Neural crest cell (in vitro differentiated cells): ENCODE measurements around the gene ZNF606. TPM values are rescaled to one million over a fixed set of nuclear protein-coding genes. Genes with fewer than 3 reads are reported as not detected.

Experiments
- DNase-seq: peaks from one replicate; pipeline ENCODE4 v3.0.0; 2021; ENCODE audit warnings: low read depth, mixed read lengths, low spot score
- H3K27ac Mint-ChIP-seq: one replicate; pipeline ENCODE4 v1.8.0; 2021; ENCODE audit warnings: mild to moderate bottlenecking, mixed read lengths; ENCODE audit not compliant: unreplicated experiment
- H3K27me3 Mint-ChIP-seq: 2 replicates; pipeline ENCODE4 v1.8.0; 2021; ENCODE audit warnings: low read depth, mild to moderate bottlenecking, mixed read lengths
- H3K36me3 Mint-ChIP-seq: 2 replicates; pipeline ENCODE4 v1.8.0; 2021; ENCODE audit warnings: low read depth, mild to moderate bottlenecking, mixed read lengths
- H3K4me1 Mint-ChIP-seq: 2 replicates; pipeline ENCODE4 v1.8.0; 2021; ENCODE audit warnings: mixed read lengths
- H3K4me3 Mint-ChIP-seq: one replicate; pipeline ENCODE4 v1.8.0; 2021; ENCODE audit warnings: mild to moderate bottlenecking, mixed read lengths
- H3K9me3 Mint-ChIP-seq: 2 replicates; pipeline ENCODE4 v1.8.0; 2021; ENCODE audit warnings: mixed read lengths
- total RNA-seq: library from RNA; stranded (reverse); gene quantifications from 2 replicates; pipeline ENCODE4 v1.2.1, GENCODE V29; 2021
- TF ChIP-seq, protein P1 (sequence below): fragments of 200-600 bp; sonication (generic); conservative IDR thresholded peaks from 2 replicates; pipeline ENCODE4 v1.5.0; 2021; ENCODE audit warnings: antibody characterized with exemption, mild to moderate bottlenecking

The ZNF606 gene
- total RNA-seq, 1 donor from 2014 or later: 41.5 TPM

- Mint-ChIP-seq H3K27me3 (peaks cover 3% of the 10 kb centered on the region), H3K27ac (no peak overlapping the region), H3K36me3 (peaks cover 57% of the 10 kb centered on the region), H3K9me3 (peaks cover 42% of the 10 kb centered on the region), H3K4me3 (peak overlapping the region; percentile 67), H3K4me1 (peaks cover 21% of the 10 kb centered on the region)
- TF ChIP-seq, protein P1, sequence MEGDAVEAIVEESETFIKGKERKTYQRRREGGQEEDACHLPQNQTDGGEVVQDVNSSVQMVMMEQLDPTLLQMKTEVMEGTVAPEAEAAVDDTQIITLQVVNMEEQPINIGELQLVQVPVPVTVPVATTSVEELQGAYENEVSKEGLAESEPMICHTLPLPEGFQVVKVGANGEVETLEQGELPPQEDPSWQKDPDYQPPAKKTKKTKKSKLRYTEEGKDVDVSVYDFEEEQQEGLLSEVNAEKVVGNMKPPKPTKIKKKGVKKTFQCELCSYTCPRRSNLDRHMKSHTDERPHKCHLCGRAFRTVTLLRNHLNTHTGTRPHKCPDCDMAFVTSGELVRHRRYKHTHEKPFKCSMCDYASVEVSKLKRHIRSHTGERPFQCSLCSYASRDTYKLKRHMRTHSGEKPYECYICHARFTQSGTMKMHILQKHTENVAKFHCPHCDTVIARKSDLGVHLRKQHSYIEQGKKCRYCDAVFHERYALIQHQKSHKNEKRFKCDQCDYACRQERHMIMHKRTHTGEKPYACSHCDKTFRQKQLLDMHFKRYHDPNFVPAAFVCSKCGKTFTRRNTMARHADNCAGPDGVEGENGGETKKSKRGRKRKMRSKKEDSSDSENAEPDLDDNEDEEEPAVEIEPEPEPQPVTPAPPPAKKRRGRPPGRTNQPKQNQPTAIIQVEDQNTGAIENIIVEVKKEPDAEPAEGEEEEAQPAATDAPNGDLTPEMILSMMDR: no peak
- DNase-seq: no peak
These were observed 55.6 kb downstream of the ZNF606 start for GRCh38 chr19:57947088-57947418.

GRCh38 chr19:57946316-57946715, 56.3 kb downstream of the ZNF606 start:
- Mint-ChIP-seq H3K4me1 (peaks cover 21% of the 10 kb centered on the region), H3K27ac (no peak overlapping the region), H3K9me3 (peaks cover 47% of the 10 kb centered on the region), H3K4me3 (peak overlapping the region; percentile 67), H3K36me3 (peaks cover 62% of the 10 kb centered on the region), H3K27me3 (peaks cover 3% of the 10 kb centered on the region)
- DNase-seq: no peak
- TF ChIP-seq, protein P1: no peak

DNA sequence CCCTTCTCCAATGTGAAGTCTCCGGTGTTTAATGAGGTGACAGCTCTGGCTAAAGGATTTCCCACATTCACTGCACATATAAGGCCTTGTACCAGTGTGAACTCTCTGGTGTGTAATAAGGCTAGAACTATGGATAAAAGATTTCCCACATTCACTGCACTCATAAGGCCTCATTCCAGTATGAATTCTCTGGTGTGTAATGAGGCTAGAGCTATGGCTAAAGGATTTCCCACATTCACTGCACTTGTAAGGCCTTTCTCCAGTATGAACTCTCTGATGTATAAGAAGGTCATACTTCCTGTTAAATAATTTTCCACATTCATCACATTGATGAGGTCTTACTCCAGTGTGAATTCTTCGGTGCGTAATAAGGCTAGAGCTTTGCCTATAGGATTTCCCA, 61.0 kb downstream of the ZNF606 start:
- H3K36me3 Mint-ChIP-seq: peaks cover 75% of the 10 kb centered on the region
- no peak for DNase-seq
- no peak overlapping the region for H3K27ac Mint-ChIP-seq
- TF ChIP-seq, protein P1: no peak
- H3K4me1 Mint-ChIP-seq: peaks cover 11% of the 10 kb centered on the region
- peaks cover 50% of the 10 kb centered on the region for H3K9me3 Mint-ChIP-seq
- no peaks in the 10 kb centered on the region for H3K27me3 Mint-ChIP-seq
- H3K4me3 Mint-ChIP-seq: peak overlapping the region; percentile 33

GRCh38 chr19:57935731-57936130, 66.9 kb downstream of the ZNF606 start:
- DNase-seq: no peak
- Mint-ChIP-seq H3K27me3 (peaks cover 4% of the 10 kb centered on the region), H3K4me3 (peak overlapping the region; percentile 100), H3K4me1 (peaks cover 12% of the 10 kb centered on the region), H3K9me3 (peaks cover 35% of the 10 kb centered on the region), H3K27ac (no peak overlapping the region), H3K36me3 (peaks cover 73% of the 10 kb centered on the region)
- TF ChIP-seq, protein P1: no peak

DNA sequence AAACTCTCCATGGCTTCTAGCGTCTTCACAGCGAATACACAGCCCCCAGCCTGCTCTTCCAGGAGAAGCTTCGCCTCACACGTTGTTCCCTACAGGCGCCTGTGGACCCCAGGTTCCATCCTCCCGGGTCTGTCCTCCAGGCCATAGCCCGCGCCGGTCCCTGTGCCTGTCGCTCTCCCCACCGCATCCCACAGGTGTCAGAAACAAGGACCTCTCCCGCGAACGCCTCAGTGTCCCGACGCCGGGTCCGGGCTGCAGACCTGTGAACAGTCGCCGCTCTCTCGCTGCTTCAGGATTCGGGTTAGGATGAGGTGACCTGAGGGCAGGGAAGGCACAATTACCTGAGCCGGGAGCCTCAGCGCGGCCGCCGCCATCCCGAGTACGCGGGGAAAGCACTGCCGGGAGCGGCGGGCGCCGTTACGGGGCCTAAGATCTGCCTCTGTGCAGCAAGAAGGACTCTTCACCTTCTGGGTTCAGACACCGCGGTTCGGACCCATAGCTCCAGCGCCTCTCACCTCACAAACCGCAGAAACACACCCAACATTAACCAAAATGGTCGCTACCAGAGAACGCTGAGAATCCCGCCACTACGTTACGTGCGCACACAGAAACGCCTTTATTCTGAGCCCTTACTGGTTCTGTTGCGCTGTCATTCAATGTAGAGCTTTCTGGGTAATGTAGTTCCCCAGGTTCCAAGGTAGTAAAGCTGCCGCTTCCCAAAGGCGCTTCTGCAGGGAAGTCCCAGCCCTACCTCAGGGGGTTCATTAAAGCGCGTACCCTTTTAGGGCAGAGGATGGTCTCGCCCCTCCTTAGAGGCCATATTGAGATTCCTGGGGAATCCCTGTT, 67.6 kb downstream of the ZNF606 start, which contains the start of gene ZNF418:
ZNF418 (minus strand) TSS at position 583 of the 846 bp plus-strand sequence. CDS start 1,580 bp downstream, outside the sequence.
- Mint-ChIP-seq H3K4me1 (peaks cover 12% of the 10 kb centered on the region), H3K36me3 (peaks cover 77% of the 10 kb centered on the region), H3K27me3 (peaks cover 4% of the 10 kb centered on the region), H3K27ac (peak within 1 kb of the TSS; percentile 92), H3K4me3 (peak within 1 kb of the TSS; percentile 100), H3K9me3 (peaks cover 36% of the 10 kb centered on the region)
- DNase-seq: peak; percentile 53
- TF ChIP-seq, protein P1: no peak
